Spinal cord (tissue), 10 donors: Measurements from ENCODE around the gene AUP1. TPM values are rescaled to one million over a fixed set of nuclear protein-coding genes. Genes with fewer than 3 reads are reported as not detected.
"Not testable (repeated sequence)": the region's sequence is repeated elsewhere in the genome, so short reads cannot be mapped to it uniquely, and the experiment has no call there.

Experiments
- DNase-seq, 6 donors: peaks; one replicate each; pipeline versions ENCODE4 v3.0.0 to v3.0.0-alpha.2; 2013 to 2015; ENCODE audit warnings: low spot score in 6 of 6, low read depth in 4 of 6
- H3K27ac ChIP-seq: one replicate; pipeline ENCODE4 v1.5.1; 2013; ENCODE audit warnings: low read depth, low read length, control low read depth
- H3K27me3 ChIP-seq: one replicate; pipeline ENCODE4 v1.6.1; 2013; ENCODE audit warnings: low read length; ENCODE audit not compliant: control insufficient read depth, insufficient read depth
- H3K36me3 ChIP-seq: one replicate; pipeline ENCODE4 v1.6.1; 2013; ENCODE audit warnings: low read length; ENCODE audit not compliant: control insufficient read depth, insufficient read depth
- H3K4me1 ChIP-seq: one replicate; pipeline ENCODE4 v1.6.1; 2013; ENCODE audit warnings: low read length; ENCODE audit not compliant: control insufficient read depth, insufficient read depth
- H3K4me3 ChIP-seq: one replicate; pipeline ENCODE4 v1.5.1; 2013; ENCODE audit warnings: low read depth, low read length, control low read depth
- H3K9me3 ChIP-seq: one replicate; pipeline ENCODE4 v1.6.1; 2013; ENCODE audit warnings: low read length; ENCODE audit not compliant: control insufficient read depth, insufficient read depth
- WGBS: methylation state at CpG from one replicate; pipeline ENCODE4 v1.1.5; 2013; ENCODE audit warnings: missing lambda C conversion rate; ENCODE audit not compliant: insufficient coverage; 5-methylcytosine and 5-hydroxymethylcytosine counted together
- polyA plus RNA-seq, 2 donors: library from polyadenylated mRNA; unstranded; fragments of 120-200 nt; gene quantifications; one replicate each; pipeline ENCODE4 v1.2.1, GENCODE V29; 2013; ENCODE audit not compliant: insufficient read length in 2 of 2
- total RNA-seq, 2 donors: library from RNA; depleted of rRNA in 1 of 2; stranded (reverse); fragments of 120-200 nt in 1 of 2; fragments of >200 nt in 1 of 2; gene quantifications; one replicate each; pipeline versions ENCODE4 v1.2.3 to v1.2.4, GENCODE V29; 2013 to 2014
- donor health status: healthy.

AUP1 gene
- total and polyA plus RNA-seq, 4 donors = 62.6 to 131 (median 104) TPM

- 98% methylated on average over 12 of the region's 12 CpGs for WGBS
- Histone ChIP-seq H3K9me3 (no peaks in the 10 kb centered on the region), H3K4me1 (no peaks in the 10 kb centered on the region), H3K36me3 (peaks cover 63% of the 10 kb centered on the region), H3K27ac (no peak overlapping the region), H3K4me3 (no peak overlapping the region), H3K27me3 (peaks cover 7% of the 10 kb centered on the region)
- no peak for DNase-seq
Observed at GRCh38 chr2:74491648-74492544, 37.6 kb downstream of the AUP1 start.

GRCh38 chr2:74489906-74490305, 39.6 kb downstream of the AUP1 start:
- Histone ChIP-seq H3K27me3 (no peaks in the 10 kb centered on the region), H3K4me3 (no peak overlapping the region), H3K36me3 (peaks cover 73% of the 10 kb centered on the region), H3K4me1 (no peaks in the 10 kb centered on the region), H3K9me3 (no peaks in the 10 kb centered on the region), H3K27ac (no peak overlapping the region)
- DNase-seq = no peak
- 96% methylated on average over 4 of the region's 9 CpGs for WGBS

- 86% methylated on average over 6 of the region's 9 CpGs for WGBS
- Histone ChIP-seq H3K4me3 (no peak overlapping the region), H3K4me1 (peaks cover 4% of the 10 kb centered on the region), H3K27ac (no peak overlapping the region), H3K27me3 (no peaks in the 10 kb centered on the region), H3K9me3 (no peaks in the 10 kb centered on the region), H3K36me3 (peaks cover 68% of the 10 kb centered on the region)
- DNase-seq = no peak
Observed at GRCh38 chr2:74488643-74489481, 40.6 kb downstream of the AUP1 start.

- H3K36me3 ChIP-seq = peaks cover 50% of the 10 kb centered on the region
- no peaks in the 10 kb centered on the region for H3K9me3 ChIP-seq
- DNase-seq = no peak
- H3K4me1 ChIP-seq = peaks cover 22% of the 10 kb centered on the region
- H3K27ac ChIP-seq = no peak overlapping the region
- no peak overlapping the region for H3K4me3 ChIP-seq
- H3K27me3 ChIP-seq = no peaks in the 10 kb centered on the region
- WGBS = 100% methylated on average over 1 of the region's 2 CpGs
Observed at GRCh38 chr2:74486141-74486540, 43.4 kb downstream of the AUP1 start.

- H3K4me1 ChIP-seq = peaks cover 29% of the 10 kb centered on the region
- not testable (repeated sequence) for DNase-seq, H3K9me3 ChIP-seq, H3K27me3 ChIP-seq
- peaks cover 45% of the 10 kb centered on the region for H3K36me3 ChIP-seq
- peak overlapping the region; percentile 93 for H3K27ac ChIP-seq
- WGBS = 77% methylated on average over 14 of the region's 19 CpGs
- H3K4me3 ChIP-seq = peak overlapping the region; percentile 91
Observed at GRCh38 chr2:74483675-74484164, 45.8 kb downstream of the AUP1 start.

- WGBS = under 1% methylated on average over 48 of the region's 50 CpGs
- Histone ChIP-seq H3K36me3 (peaks cover 44% of the 10 kb centered on the region), H3K27me3 (no peaks in the 10 kb centered on the region), H3K27ac (peak within 1 kb of the TSS; percentile 93), H3K9me3 (no peaks in the 10 kb centered on the region), H3K4me3 (peak within 1 kb of the TSS; percentile 91), H3K4me1 (peaks cover 29% of the 10 kb centered on the region)
- DNase-seq = peak; percentile 92 to 99 (median 96)
Observed at GRCh38 chr2:74482801-74483674, 46.5 kb downstream of the AUP1 start, which contains the start of the genes CCDC142 and TTC31. TSS of gene CCDC142 (minus strand) at chr2:74482998. CDS start at chr2:74482837, 161 bp downstream. TSS of gene TTC31 (plus strand) at chr2:74483081. CDS start at chr2:74483096, 15 bp downstream.

GRCh38 chr2:74481961-74482800, 47.3 kb downstream of the AUP1 start:
- H3K27ac ChIP-seq = peak overlapping the region; percentile 93
- peaks cover 29% of the 10 kb centered on the region for H3K4me1 ChIP-seq
- WGBS = under 1% methylated on average over 80 of the region's 80 CpGs
- H3K36me3 ChIP-seq = peaks cover 51% of the 10 kb centered on the region
- no peaks in the 10 kb centered on the region for H3K9me3 ChIP-seq
- no peaks in the 10 kb centered on the region for H3K27me3 ChIP-seq
- peak overlapping the region; percentile 91 for H3K4me3 ChIP-seq
- DNase-seq = no peak

GRCh38 chr2:74481431-74481830, 48.1 kb downstream of the AUP1 start:
- no peaks in the 10 kb centered on the region for H3K27me3 ChIP-seq
- H3K27ac ChIP-seq = no peak overlapping the region
- no peaks in the 10 kb centered on the region for H3K9me3 ChIP-seq
- H3K36me3 ChIP-seq = peaks cover 52% of the 10 kb centered on the region
- peak overlapping the region; percentile 91 for H3K4me3 ChIP-seq
- WGBS = 44% methylated on average over 2 of the region's 3 CpGs
- DNase-seq = no peak
- H3K4me1 ChIP-seq = peaks cover 29% of the 10 kb centered on the region
